PFSK-1 (cell line): Measurements from ENCODE around the gene XYLT2.

ENCODE experiments used
- FOXP2 ChIP-seq: optimal IDR thresholded peaks from 2 replicates; pipeline ENCODE3; 2011; ENCODE audit warnings: borderline replicate concordance, control low read depth, inconsistent platforms; ENCODE audit not compliant: insufficient read depth; ENCODE audit errors: extremely low read length, extremely low read depth
- POLR2AphosphoS5 ChIP-seq: IDR thresholded peaks from 2 replicates; pipeline ENCODE4 v1.6.1; 2012; ENCODE audit warnings: low read depth, mild to moderate bottlenecking, control low read depth, low read length, moderate library complexity
- REST ChIP-seq, 2 experiments: IDR thresholded peaks; 2 replicates each; pipeline versions ENCODE4 v1.6.1 to v1.8.0; 2011 to 2012; ENCODE audit warnings: low read depth in 2 of 2, low read length in 2 of 2, control low read depth in 1 of 2, inconsistent platforms in 1 of 2, mild to moderate bottlenecking in 1 of 2, moderate library complexity in 1 of 2; ENCODE audit not compliant: insufficient read depth in 1 of 2
- SIN3A ChIP-seq: IDR thresholded peaks from 2 replicates; pipeline ENCODE4 v1.6.1; 2012; ENCODE audit warnings: mild to moderate bottlenecking, low read length, moderate library complexity, borderline replicate concordance; ENCODE audit not compliant: insufficient read depth
- TAF1 ChIP-seq: IDR thresholded peaks from 2 replicates; pipeline ENCODE4 v1.6.1; 2012; ENCODE audit warnings: low read length, control low read depth, borderline replicate concordance; ENCODE audit not compliant: insufficient read depth

XYLT2 gene

GRCh38 chr17:50371526-50371925, 25.6 kb downstream of the XYLT2 start:
- no peak for TF ChIP-seq TAF1
- no peak for TF ChIP-seq POLR2AphosphoS5
- TF ChIP-seq SIN3A, result no peak
- TF ChIP-seq FOXP2, result no peak
- no peak for TF ChIP-seq REST (IDR thresholded peaks at IDR 0.05; ENCODE audit: insufficient read depth in 1 of 2, low read depth in 2 of 2, low read length in 2 of 2)

GRCh38 chr17:50372222-50372757, 26.4 kb downstream of the XYLT2 start:
- TF ChIP-seq SIN3A, result no peak
- no peak for TF ChIP-seq REST (IDR thresholded peaks at IDR 0.05; ENCODE audit: insufficient read depth in 1 of 2, low read depth in 2 of 2, low read length in 2 of 2)
- no peak for TF ChIP-seq POLR2AphosphoS5
- no peak for TF ChIP-seq FOXP2
- TF ChIP-seq TAF1, result no peak

- peak; percentile 62 for TF ChIP-seq FOXP2
- TF ChIP-seq TAF1, result peak; percentile 97
- peak; percentile 79; the same call in 1 of the 2 replicates for TF ChIP-seq SIN3A
- peak; percentile 95 for TF ChIP-seq POLR2AphosphoS5
- TF ChIP-seq REST (IDR thresholded peaks at IDR 0.05; ENCODE audit: insufficient read depth in 1 of 2, low read depth in 2 of 2, low read length in 2 of 2), result peak in 1 of 2 experiments; percentile 55; a peak in 1 of 4 replicates
Observed at GRCh38 chr17:50372758-50373556, 27.0 kb downstream of the XYLT2 start, which contains the start of the genes EME1 and MRPL27. EME1 (plus strand) TSS chr17:50373229; CDS start chr17:50375209, 1,980 bp downstream. MRPL27 (minus strand) TSS chr17:50373184; CDS start chr17:50373170, 14 bp downstream.

DNA sequence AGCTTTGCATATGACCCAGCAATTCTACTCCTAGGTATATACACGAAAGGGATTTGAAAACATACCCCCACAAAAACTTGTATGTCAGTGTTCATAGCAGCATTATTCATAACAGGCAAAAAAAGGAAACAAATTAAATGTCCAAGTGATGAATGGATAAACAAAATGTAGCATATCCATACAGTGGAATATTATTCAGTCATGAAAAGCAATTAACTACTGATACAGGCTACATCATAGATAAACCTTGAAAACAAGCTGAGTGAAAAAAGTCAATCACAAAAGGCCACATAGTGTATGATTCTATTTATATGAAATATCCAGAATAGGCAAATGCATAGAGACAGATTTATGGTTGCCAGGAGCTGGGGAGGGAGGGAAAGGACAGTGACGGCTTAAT, 27.8 kb downstream of the XYLT2 start:
- TF ChIP-seq TAF1 (no peak), SIN3A (no peak), REST (IDR thresholded peaks at IDR 0.05; ENCODE audit: insufficient read depth in 1 of 2, low read depth in 2 of 2, low read length in 2 of 2) (no peak), POLR2AphosphoS5 (no peak), FOXP2 (no peak)
